ENCODE measurements around the gene MYO5A. TPM values are rescaled to one million over a fixed set of nuclear protein-coding genes. Genes with fewer than 3 reads are reported as not detected.

Gene MYO5A
- total RNA-seq, 1 experiment from 2014 or later = 61.1 TPM

DNA sequence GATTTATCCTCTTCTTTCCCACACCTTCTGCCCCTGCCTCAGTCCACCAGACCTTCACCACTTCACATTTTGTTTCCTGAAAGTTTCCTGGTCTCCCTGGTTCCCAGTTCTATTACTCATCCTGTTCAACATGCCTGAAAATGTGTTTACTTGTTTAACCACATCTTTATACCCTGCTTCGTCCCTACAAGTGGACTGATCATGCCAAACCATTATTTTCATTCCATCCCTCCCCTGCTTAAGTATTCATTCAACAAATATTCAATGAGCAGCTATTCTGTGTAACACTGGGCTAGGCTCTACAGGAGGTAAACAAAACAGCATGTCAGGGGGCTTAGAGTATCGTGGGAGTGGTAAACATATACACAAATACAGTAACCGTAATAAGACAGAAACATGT lies 5.5 kb downstream of the MYO5A start:
- POLR2A ChIA-PET = interaction anchor here (0.7 kb wide), 1 partner anchor 187 kb away, joined by 18 read pairs; no protein-coding TSS in a partner anchor
- TF ChIP-seq POLR2AphosphoS5 (IDR thresholded peaks at IDR 0.05; ENCODE audit: low read depth, low read length) = no peak
- TF ChIP-seq REST (IDR thresholded peaks at IDR 0.05; ENCODE audit: insufficient read depth in 1 of 2, low read depth in 2 of 2, low read length in 1 of 2) = no peak
- TF ChIP-seq TCF7L2 (IDR thresholded peaks at IDR 0.05; ENCODE audit: low read depth, low read length) = no peak
- TF ChIP-seq CTCF (IDR thresholded peaks at IDR 0.05) = no peak
- no peak for TF ChIP-seq SIN3A (IDR thresholded peaks at IDR 0.05; ENCODE audit: borderline replicate concordance, insufficient read depth, low read depth, low read length)
- no peak overlapping the region for H3K4me3 ChIP-seq (ENCODE audit: low read depth in 2 of 2, low read length in 2 of 2)
- no peak overlapping the region for H3K27ac ChIP-seq (ENCODE audit: low read length)
- peaks cover 11% of the 10 kb centered on the region for H3K4me1 ChIP-seq (ENCODE audit: control insufficient read depth, insufficient read depth, low read length)
- no peaks in the 10 kb centered on the region for H3K36me3 ChIP-seq (ENCODE audit: control insufficient read depth, insufficient read depth, low read length)
- no peak for DNase-seq (ENCODE audit: low read depth, low spot score)
- intact Hi-C loops (cut with micrococcal nuclease; ENCODE audit: unreplicated experiment) (loop anchor here (10.0 kb wide), 2 partner anchors 188 to 268 kb away; no protein-coding TSS in a partner anchor), in situ Hi-C loops (cut with HindIII; ENCODE audit: low pct_unique_long_range_greater_than_20kb, low sequenced_read_pairs) (no loop called here)
- no peaks in the 10 kb centered on the region for H3K9me3 ChIP-seq (ENCODE audit: control insufficient read depth, insufficient read depth, low read depth, low read length)
- CTCF ChIA-PET = interaction anchor here (1.1 kb wide), 1 partner anchor 13 kb away, joined by 5 read pairs; no protein-coding TSS in a partner anchor
- BruUV-seq (replicated peaks) = no TSS peak
- H3K27me3 ChIP-seq (ENCODE audit: control insufficient read depth, insufficient read depth, low read length) = no peaks in the 10 kb centered on the region
- ATAC-seq = no peak

- ChIA-PET CTCF (no interaction called here), POLR2A (no interaction called here)
- no peak for TF ChIP-seq POLR2AphosphoS5 (IDR thresholded peaks at IDR 0.05; ENCODE audit: low read depth, low read length)
- no peak for TF ChIP-seq SIN3A (IDR thresholded peaks at IDR 0.05; ENCODE audit: borderline replicate concordance, insufficient read depth, low read depth, low read length)
- TF ChIP-seq TCF7L2 (IDR thresholded peaks at IDR 0.05; ENCODE audit: low read depth, low read length) = no peak
- no peak for TF ChIP-seq CTCF (IDR thresholded peaks at IDR 0.05)
- TF ChIP-seq REST (IDR thresholded peaks at IDR 0.05; ENCODE audit: insufficient read depth in 1 of 2, low read depth in 2 of 2, low read length in 1 of 2) = no peak
- ATAC-seq (no peak), DNase-seq (ENCODE audit: low read depth, low spot score) (no peak)
- H3K4me3 ChIP-seq (ENCODE audit: low read depth in 2 of 2, low read length in 2 of 2) = no peak overlapping the region
- intact Hi-C loops (cut with micrococcal nuclease; ENCODE audit: unreplicated experiment) (loop anchor here (10.0 kb wide), 2 partner anchors 187 to 267 kb away; no protein-coding TSS in a partner anchor), in situ Hi-C loops (cut with HindIII; ENCODE audit: low pct_unique_long_range_greater_than_20kb, low sequenced_read_pairs) (no loop called here)
- BruUV-seq (replicated peaks) = no TSS peak
- H3K4me1 ChIP-seq (ENCODE audit: control insufficient read depth, insufficient read depth, low read length) = 0 out of 2 replicates have a peak, but pooled peaks cover 2% of the 10 kb centered on the region
- H3K27ac ChIP-seq (ENCODE audit: low read length) = no peak overlapping the region
- H3K9me3 ChIP-seq (ENCODE audit: control insufficient read depth, insufficient read depth, low read depth, low read length) = no peaks in the 10 kb centered on the region
- H3K27me3 ChIP-seq (ENCODE audit: control insufficient read depth, insufficient read depth, low read length) = no peaks in the 10 kb centered on the region
- H3K36me3 ChIP-seq (ENCODE audit: control insufficient read depth, insufficient read depth, low read length) = no peaks in the 10 kb centered on the region
These were observed 7.0 kb downstream of the MYO5A start for GRCh38 chr15:52521682-52522081.
